WTC11 (cell line): ENCODE data around the gene NTMT2. TPM values are rescaled to one million over a fixed set of nuclear protein-coding genes. Genes with fewer than 3 reads are reported as not detected.

Experiments used
- ATAC-seq: fragments of 200-7000 bp; cut with Tn5 transposase; 2 replicates; pipeline ENCODE4 v1.10.0; 2021; ENCODE audit warnings: mild to moderate bottlenecking, moderate library complexity
- CTCF ChIA-PET: fragments of 300-600 bp; sonication (Branson Sonifier 250); formaldehyde crosslinking; loops from one replicate; lab custom pipeline; 2021; ENCODE audit warnings: antibody characterized with exemption; lab: Charles Lee
- POLR2A ChIA-PET: fragments of 350-600 bp; sonication (Branson Sonifier 250); formaldehyde crosslinking; loops from one replicate; lab custom pipeline; 2021; ENCODE audit warnings: antibody characterized with exemption; lab: Charles Lee
- DNase-seq: peaks from one replicate; pipeline ENCODE4 v3.0.0; 2021; ENCODE audit warnings: low spot score
- H3K27ac Mint-ChIP-seq: 2 replicates; pipeline ENCODE4 v1.8.0; 2021; ENCODE audit warnings: mixed read lengths
- H3K27me3 Mint-ChIP-seq: 2 replicates; pipeline ENCODE4 v1.8.0; 2021; ENCODE audit warnings: low read depth, mild to moderate bottlenecking, moderate library complexity, mixed read lengths
- H3K36me3 Mint-ChIP-seq: 2 replicates; pipeline ENCODE4 v1.8.0; 2021; ENCODE audit warnings: mixed read lengths
- H3K4me1 Mint-ChIP-seq: 2 replicates; pipeline ENCODE4 v1.8.0; 2022; ENCODE audit warnings: mixed read lengths
- H3K4me3 Mint-ChIP-seq: 2 replicates; pipeline ENCODE4 v1.8.0; 2021; ENCODE audit warnings: mild to moderate bottlenecking, moderate library complexity, mixed read lengths
- H3K9me3 Mint-ChIP-seq: 2 replicates; pipeline ENCODE4 v1.8.0; 2021; ENCODE audit warnings: mixed read lengths
- CREB1 ChIP-seq: sonication (generic); formaldehyde crosslinking; IDR thresholded peaks from 2 replicates; pipeline ENCODE4 v1.8.0; 2023; ENCODE audit warnings: mild to moderate bottlenecking, missing genetic modification reagents
- FOXK1 ChIP-seq: sonication (generic); formaldehyde crosslinking; IDR thresholded peaks from 2 replicates; pipeline ENCODE4 v1.8.0; 2022; ENCODE audit warnings: mild to moderate bottlenecking, moderate library complexity, missing genetic modification reagents
- GTF2I ChIP-seq: fragments of 250-450 bp; sonication (Bioruptor Pico); conservative IDR thresholded peaks from 2 replicates; pipeline ENCODE4 v1.4.0; 2021; ENCODE audit warnings: mild to moderate bottlenecking
- NR1H2 ChIP-seq: sonication (generic); formaldehyde crosslinking; IDR thresholded peaks from 2 replicates; pipeline ENCODE4 v1.9.0; 2021; ENCODE audit warnings: mild to moderate bottlenecking, moderate library complexity, missing genetic modification reagents
- SMAD3 ChIP-seq: sonication (generic); formaldehyde crosslinking; IDR thresholded peaks from 2 replicates; pipeline ENCODE4 v1.8.0; 2022; ENCODE audit warnings: missing genetic modification reagents, mild to moderate bottlenecking, borderline replicate concordance
- TP53 ChIP-seq: sonication (generic); formaldehyde crosslinking; IDR thresholded peaks from 2 replicates; pipeline ENCODE4 v1.8.1; 2023; ENCODE audit warnings: mild to moderate bottlenecking, missing genetic modification reagents
- ZNF396 ChIP-seq: fragments of 250-450 bp; sonication (Bioruptor Pico); IDR thresholded peaks from 2 replicates; pipeline ENCODE4 v1.8.0; 2021; ENCODE audit warnings: mild to moderate bottlenecking, moderate library complexity, borderline replicate concordance
- total RNA-seq: library from RNA; stranded (reverse); gene quantifications from 3 replicates; pipeline ENCODE4 v1.2.3, GENCODE V29; 2021
- TF ChIP-seq, protein P1 (sequence below): sonication (generic); formaldehyde crosslinking; IDR thresholded peaks from 2 replicates; pipeline ENCODE4 v1.8.1; 2023; ENCODE audit warnings: mild to moderate bottlenecking, missing genetic modification reagents, borderline replicate concordance
- TF ChIP-seq, protein P2 (sequence below): sonication (generic); formaldehyde crosslinking; IDR thresholded peaks from 2 replicates; pipeline ENCODE4 v1.8.1; 2023; ENCODE audit warnings: mild to moderate bottlenecking, missing genetic modification reagents, moderate library complexity
- TF ChIP-seq, protein P3 (sequence below): fragments of 250-450 bp; sonication (Bioruptor Pico); IDR thresholded peaks from 2 replicates; pipeline ENCODE4 v2.1.2; 2022; ENCODE audit warnings: mild to moderate bottlenecking, moderate library complexity
- TF ChIP-seq, protein P4 (sequence below): sonication (generic); formaldehyde crosslinking; IDR thresholded peaks from 2 replicates; pipeline ENCODE4 v1.8.0; 2022; ENCODE audit warnings: mild to moderate bottlenecking, missing genetic modification reagents
- TF ChIP-seq, protein P5 (sequence below): sonication (generic); formaldehyde crosslinking; IDR thresholded peaks from 2 replicates; pipeline ENCODE4 v1.8.1; 2022; ENCODE audit warnings: mild to moderate bottlenecking, moderate library complexity, missing genetic modification reagents
- TF ChIP-seq, protein P6 (sequence below): fragments of 250-450 bp; sonication (Bioruptor Pico); IDR thresholded peaks from 2 replicates; pipeline ENCODE4 v1.9.0; 2021; ENCODE audit warnings: mild to moderate bottlenecking, borderline replicate concordance
- TF ChIP-seq, protein P7 (sequence below): sonication (generic); formaldehyde crosslinking; conservative IDR thresholded peaks from 2 replicates; pipeline ENCODE4 v1.8.1; 2022; ENCODE audit warnings: mild to moderate bottlenecking, missing genetic modification reagents
- TF ChIP-seq, protein P8 (sequence below): fragments of 250-450 bp; sonication (Bioruptor Pico); IDR thresholded peaks from 2 replicates; pipeline ENCODE4 v1.9.0; 2021; ENCODE audit warnings: mild to moderate bottlenecking
- TF ChIP-seq, protein P9 (sequence below): sonication (generic); formaldehyde crosslinking; IDR thresholded peaks from 2 replicates; pipeline ENCODE4 v1.8.0; 2022; ENCODE audit warnings: mild to moderate bottlenecking, missing genetic modification reagents
- TF ChIP-seq, protein P10 (sequence below): sonication (generic); formaldehyde crosslinking; IDR thresholded peaks from 2 replicates; pipeline ENCODE4 v1.8.1; 2022; ENCODE audit warnings: missing genetic modification reagents, borderline replicate concordance

NTMT2 gene
- total RNA-seq, 1 experiment from 2014 or later = 0.24 TPM

DNA sequence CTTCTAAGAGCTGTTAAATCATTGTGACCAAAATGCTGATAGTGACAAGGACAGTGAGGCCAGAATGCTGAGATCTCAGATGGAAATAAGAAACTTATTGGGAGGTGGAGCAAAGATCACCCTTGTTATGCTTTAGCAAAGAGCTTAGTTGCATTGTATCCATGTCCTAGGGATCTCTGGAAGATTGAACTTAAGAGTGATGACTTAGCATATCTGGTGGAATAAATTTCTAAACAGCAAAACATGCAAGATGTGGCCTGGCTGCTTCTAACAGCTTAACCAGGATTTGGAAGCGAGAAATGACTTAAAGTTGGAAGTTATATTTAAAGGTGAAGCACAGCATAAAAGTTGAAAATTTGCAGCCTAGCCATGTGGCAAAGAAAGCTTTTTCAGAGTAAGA is 7.7 kb downstream of the NTMT2 start (continued):
- TF ChIP-seq, protein P1, sequence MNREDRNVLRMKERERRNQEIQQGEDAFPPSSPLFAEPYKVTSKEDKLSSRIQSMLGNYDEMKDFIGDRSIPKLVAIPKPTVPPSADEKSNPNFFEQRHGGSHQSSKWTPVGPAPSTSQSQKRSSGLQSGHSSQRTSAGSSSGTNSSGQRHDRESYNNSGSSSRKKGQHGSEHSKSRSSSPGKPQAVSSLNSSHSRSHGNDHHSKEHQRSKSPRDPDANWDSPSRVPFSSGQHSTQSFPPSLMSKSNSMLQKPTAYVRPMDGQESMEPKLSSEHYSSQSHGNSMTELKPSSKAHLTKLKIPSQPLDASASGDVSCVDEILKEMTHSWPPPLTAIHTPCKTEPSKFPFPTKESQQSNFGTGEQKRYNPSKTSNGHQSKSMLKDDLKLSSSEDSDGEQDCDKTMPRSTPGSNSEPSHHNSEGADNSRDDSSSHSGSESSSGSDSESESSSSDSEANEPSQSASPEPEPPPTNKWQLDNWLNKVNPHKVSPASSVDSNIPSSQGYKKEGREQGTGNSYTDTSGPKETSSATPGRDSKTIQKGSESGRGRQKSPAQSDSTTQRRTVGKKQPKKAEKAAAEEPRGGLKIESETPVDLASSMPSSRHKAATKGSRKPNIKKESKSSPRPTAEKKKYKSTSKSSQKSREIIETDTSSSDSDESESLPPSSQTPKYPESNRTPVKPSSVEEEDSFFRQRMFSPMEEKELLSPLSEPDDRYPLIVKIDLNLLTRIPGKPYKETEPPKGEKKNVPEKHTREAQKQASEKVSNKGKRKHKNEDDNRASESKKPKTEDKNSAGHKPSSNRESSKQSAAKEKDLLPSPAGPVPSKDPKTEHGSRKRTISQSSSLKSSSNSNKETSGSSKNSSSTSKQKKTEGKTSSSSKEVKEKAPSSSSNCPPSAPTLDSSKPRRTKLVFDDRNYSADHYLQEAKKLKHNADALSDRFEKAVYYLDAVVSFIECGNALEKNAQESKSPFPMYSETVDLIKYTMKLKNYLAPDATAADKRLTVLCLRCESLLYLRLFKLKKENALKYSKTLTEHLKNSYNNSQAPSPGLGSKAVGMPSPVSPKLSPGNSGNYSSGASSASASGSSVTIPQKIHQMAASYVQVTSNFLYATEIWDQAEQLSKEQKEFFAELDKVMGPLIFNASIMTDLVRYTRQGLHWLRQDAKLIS (CRISPR knock-in tag) = no peak
- TF ChIP-seq NR1H2 (CRISPR knock-in tag) = no peak
- TF ChIP-seq, all 79 proteins: peak for 0

DNA sequence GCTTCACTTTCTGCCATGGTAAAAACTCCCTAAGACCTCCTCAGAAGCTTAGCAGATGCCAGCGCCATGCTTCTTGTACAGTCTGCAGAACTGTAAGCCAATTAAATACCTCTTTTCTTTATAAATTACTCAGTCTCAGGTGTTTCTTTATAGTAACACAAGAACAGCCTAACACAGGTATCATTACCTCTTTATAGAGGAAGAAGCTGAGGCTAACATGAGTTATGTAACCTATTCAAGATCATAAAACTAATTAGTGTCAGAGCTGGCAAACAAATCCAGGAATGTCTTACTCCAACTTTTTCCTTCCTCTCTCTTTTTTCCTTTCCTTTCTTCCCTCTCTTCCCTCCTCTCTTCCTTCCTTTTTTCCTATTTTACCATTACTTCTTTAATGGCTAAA is 9.3 kb downstream of the NTMT2 start:
- DNase-seq (no peak), ATAC-seq (no peak)
- peaks cover 4% of the 10 kb centered on the region; the same call in 1 of the 2 replicates for H3K4me1 Mint-ChIP-seq
- POLR2A ChIA-PET = no interaction called here
- H3K27me3 Mint-ChIP-seq = peaks cover 2% of the 10 kb centered on the region; the same call in 1 of the 2 replicates
- H3K36me3 Mint-ChIP-seq = peaks cover 8% of the 10 kb centered on the region
- CTCF ChIA-PET = no interaction called here
- no peak overlapping the region for H3K4me3 Mint-ChIP-seq
- peaks cover 22% of the 10 kb centered on the region for H3K9me3 Mint-ChIP-seq
- H3K27ac Mint-ChIP-seq = no peak overlapping the region
- TF ChIP-seq, protein P2, sequence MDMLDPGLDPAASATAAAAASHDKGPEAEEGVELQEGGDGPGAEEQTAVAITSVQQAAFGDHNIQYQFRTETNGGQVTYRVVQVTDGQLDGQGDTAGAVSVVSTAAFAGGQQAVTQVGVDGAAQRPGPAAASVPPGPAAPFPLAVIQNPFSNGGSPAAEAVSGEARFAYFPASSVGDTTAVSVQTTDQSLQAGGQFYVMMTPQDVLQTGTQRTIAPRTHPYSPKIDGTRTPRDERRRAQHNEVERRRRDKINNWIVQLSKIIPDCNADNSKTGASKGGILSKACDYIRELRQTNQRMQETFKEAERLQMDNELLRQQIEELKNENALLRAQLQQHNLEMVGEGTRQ = no peak
- TF ChIP-seq, protein P3, sequence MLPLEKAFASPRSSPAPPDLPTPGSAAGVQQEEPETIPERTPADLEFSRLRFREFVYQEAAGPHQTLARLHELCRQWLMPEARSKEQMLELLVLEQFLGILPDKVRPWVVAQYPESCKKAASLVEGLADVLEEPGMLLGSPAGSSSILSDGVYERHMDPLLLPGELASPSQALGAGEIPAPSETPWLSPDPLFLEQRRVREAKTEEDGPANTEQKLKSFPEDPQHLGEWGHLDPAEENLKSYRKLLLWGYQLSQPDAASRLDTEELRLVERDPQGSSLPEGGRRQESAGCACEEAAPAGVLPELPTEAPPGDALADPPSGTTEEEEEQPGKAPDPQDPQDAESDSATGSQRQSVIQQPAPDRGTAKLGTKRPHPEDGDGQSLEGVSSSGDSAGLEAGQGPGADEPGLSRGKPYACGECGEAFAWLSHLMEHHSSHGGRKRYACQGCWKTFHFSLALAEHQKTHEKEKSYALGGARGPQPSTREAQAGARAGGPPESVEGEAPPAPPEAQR (CRISPR knock-in tag) = no peak
- TF ChIP-seq, protein P4, sequence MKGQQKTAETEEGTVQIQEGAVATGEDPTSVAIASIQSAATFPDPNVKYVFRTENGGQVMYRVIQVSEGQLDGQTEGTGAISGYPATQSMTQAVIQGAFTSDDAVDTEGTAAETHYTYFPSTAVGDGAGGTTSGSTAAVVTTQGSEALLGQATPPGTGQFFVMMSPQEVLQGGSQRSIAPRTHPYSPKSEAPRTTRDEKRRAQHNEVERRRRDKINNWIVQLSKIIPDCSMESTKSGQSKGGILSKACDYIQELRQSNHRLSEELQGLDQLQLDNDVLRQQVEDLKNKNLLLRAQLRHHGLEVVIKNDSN (CRISPR knock-in tag) = no peak
- TF ChIP-seq, protein P5, sequence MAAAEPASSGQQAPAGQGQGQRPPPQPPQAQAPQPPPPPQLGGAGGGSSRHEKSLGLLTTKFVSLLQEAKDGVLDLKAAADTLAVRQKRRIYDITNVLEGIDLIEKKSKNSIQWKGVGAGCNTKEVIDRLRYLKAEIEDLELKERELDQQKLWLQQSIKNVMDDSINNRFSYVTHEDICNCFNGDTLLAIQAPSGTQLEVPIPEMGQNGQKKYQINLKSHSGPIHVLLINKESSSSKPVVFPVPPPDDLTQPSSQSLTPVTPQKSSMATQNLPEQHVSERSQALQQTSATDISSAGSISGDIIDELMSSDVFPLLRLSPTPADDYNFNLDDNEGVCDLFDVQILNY (CRISPR knock-in tag) = no peak
- TF ChIP-seq, protein P6, sequence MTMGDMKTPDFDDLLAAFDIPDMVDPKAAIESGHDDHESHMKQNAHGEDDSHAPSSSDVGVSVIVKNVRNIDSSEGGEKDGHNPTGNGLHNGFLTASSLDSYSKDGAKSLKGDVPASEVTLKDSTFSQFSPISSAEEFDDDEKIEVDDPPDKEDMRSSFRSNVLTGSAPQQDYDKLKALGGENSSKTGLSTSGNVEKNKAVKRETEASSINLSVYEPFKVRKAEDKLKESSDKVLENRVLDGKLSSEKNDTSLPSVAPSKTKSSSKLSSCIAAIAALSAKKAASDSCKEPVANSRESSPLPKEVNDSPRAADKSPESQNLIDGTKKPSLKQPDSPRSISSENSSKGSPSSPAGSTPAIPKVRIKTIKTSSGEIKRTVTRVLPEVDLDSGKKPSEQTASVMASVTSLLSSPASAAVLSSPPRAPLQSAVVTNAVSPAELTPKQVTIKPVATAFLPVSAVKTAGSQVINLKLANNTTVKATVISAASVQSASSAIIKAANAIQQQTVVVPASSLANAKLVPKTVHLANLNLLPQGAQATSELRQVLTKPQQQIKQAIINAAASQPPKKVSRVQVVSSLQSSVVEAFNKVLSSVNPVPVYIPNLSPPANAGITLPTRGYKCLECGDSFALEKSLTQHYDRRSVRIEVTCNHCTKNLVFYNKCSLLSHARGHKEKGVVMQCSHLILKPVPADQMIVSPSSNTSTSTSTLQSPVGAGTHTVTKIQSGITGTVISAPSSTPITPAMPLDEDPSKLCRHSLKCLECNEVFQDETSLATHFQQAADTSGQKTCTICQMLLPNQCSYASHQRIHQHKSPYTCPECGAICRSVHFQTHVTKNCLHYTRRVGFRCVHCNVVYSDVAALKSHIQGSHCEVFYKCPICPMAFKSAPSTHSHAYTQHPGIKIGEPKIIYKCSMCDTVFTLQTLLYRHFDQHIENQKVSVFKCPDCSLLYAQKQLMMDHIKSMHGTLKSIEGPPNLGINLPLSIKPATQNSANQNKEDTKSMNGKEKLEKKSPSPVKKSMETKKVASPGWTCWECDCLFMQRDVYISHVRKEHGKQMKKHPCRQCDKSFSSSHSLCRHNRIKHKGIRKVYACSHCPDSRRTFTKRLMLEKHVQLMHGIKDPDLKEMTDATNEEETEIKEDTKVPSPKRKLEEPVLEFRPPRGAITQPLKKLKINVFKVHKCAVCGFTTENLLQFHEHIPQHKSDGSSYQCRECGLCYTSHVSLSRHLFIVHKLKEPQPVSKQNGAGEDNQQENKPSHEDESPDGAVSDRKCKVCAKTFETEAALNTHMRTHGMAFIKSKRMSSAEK (CRISPR knock-in tag) = no peak
- TF ChIP-seq, protein P7, sequence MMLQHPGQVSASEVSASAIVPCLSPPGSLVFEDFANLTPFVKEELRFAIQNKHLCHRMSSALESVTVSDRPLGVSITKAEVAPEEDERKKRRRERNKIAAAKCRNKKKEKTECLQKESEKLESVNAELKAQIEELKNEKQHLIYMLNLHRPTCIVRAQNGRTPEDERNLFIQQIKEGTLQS = no peak
- TF ChIP-seq TP53 (CRISPR knock-in tag) (no peak), GTF2I (CRISPR knock-in tag) (no peak), ZNF396 (CRISPR knock-in tag) (no peak), SMAD3 (no peak), CREB1 (CRISPR knock-in tag) (no peak), FOXK1 (CRISPR knock-in tag) (no peak)
- TF ChIP-seq, protein P8, sequence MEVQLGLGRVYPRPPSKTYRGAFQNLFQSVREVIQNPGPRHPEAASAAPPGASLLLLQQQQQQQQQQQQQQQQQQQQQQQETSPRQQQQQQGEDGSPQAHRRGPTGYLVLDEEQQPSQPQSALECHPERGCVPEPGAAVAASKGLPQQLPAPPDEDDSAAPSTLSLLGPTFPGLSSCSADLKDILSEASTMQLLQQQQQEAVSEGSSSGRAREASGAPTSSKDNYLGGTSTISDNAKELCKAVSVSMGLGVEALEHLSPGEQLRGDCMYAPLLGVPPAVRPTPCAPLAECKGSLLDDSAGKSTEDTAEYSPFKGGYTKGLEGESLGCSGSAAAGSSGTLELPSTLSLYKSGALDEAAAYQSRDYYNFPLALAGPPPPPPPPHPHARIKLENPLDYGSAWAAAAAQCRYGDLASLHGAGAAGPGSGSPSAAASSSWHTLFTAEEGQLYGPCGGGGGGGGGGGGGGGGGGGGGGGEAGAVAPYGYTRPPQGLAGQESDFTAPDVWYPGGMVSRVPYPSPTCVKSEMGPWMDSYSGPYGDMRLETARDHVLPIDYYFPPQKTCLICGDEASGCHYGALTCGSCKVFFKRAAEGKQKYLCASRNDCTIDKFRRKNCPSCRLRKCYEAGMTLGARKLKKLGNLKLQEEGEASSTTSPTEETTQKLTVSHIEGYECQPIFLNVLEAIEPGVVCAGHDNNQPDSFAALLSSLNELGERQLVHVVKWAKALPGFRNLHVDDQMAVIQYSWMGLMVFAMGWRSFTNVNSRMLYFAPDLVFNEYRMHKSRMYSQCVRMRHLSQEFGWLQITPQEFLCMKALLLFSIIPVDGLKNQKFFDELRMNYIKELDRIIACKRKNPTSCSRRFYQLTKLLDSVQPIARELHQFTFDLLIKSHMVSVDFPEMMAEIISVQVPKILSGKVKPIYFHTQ (CRISPR knock-in tag) = no peak
- TF ChIP-seq, protein P9, sequence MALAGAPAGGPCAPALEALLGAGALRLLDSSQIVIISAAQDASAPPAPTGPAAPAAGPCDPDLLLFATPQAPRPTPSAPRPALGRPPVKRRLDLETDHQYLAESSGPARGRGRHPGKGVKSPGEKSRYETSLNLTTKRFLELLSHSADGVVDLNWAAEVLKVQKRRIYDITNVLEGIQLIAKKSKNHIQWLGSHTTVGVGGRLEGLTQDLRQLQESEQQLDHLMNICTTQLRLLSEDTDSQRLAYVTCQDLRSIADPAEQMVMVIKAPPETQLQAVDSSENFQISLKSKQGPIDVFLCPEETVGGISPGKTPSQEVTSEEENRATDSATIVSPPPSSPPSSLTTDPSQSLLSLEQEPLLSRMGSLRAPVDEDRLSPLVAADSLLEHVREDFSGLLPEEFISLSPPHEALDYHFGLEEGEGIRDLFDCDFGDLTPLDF (CRISPR knock-in tag) = no peak
- TF ChIP-seq, protein P10, sequence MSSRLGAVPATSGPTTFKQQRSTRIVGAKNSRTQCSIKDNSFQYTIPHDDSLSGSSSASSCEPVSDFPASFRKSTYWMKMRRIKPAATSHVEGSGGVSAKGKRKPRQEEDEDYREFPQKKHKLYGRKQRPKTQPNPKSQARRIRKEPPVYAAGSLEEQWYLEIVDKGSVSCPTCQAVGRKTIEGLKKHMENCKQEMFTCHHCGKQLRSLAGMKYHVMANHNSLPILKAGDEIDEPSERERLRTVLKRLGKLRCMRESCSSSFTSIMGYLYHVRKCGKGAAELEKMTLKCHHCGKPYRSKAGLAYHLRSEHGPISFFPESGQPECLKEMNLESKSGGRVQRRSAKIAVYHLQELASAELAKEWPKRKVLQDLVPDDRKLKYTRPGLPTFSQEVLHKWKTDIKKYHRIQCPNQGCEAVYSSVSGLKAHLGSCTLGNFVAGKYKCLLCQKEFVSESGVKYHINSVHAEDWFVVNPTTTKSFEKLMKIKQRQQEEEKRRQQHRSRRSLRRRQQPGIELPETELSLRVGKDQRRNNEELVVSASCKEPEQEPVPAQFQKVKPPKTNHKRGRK (CRISPR knock-in tag) = no peak
